ENCODE measurements around the gene FAM111B. TPM values are rescaled to one million over a fixed set of nuclear protein-coding genes. Genes with fewer than 3 reads are reported as not detected.

The FAM111B gene
- total RNA-seq, 4 donors from 2014 or later = 0.38 to 1.4 (median 1.1) TPM; not detected in 1

DNA sequence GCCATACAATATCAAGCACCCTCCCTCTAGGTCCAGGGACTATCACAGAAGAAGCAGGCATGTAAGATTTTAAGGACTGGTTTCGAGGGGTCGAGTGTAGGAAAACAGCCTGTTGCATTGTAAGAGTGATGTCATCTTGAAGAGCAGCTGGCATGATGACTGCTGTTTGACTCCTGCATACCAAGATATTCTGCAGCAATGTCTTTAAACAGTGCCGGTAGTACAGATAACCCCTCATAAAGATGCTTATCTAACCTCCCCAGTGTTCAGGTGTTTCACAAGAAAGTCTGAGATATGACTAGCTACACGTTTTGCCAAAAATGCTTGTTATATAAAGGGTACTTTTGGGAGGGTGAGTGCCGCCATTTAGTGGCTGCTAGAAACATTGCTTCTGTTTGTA is 47.6 kb downstream of the FAM111B start:
- TF ChIP-seq, protein P1, sequence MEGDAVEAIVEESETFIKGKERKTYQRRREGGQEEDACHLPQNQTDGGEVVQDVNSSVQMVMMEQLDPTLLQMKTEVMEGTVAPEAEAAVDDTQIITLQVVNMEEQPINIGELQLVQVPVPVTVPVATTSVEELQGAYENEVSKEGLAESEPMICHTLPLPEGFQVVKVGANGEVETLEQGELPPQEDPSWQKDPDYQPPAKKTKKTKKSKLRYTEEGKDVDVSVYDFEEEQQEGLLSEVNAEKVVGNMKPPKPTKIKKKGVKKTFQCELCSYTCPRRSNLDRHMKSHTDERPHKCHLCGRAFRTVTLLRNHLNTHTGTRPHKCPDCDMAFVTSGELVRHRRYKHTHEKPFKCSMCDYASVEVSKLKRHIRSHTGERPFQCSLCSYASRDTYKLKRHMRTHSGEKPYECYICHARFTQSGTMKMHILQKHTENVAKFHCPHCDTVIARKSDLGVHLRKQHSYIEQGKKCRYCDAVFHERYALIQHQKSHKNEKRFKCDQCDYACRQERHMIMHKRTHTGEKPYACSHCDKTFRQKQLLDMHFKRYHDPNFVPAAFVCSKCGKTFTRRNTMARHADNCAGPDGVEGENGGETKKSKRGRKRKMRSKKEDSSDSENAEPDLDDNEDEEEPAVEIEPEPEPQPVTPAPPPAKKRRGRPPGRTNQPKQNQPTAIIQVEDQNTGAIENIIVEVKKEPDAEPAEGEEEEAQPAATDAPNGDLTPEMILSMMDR (IDR thresholded peaks at IDR 0.05; ENCODE audit: low read depth) = no peak

DNA sequence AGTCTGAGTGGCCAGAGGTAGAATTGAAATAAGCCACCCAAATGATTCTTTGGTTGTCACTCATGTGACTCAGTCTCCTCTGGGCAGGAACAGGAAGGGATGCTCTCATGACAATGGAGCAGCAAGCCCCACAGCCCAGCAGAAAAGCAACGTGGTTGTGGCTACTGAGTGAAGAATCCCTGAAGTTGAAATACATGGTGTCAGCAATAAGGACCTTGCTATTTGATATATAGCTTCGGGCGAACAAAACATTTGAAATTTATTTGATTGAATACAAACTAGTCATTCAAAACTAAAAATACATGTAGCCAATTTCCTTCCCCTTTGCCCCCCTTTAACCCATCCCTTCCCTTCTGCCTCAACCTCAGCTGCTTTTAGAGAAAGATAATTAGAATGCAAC is 50.4 kb downstream of the FAM111B start:
- TF ChIP-seq, protein P1 (IDR thresholded peaks at IDR 0.05; ENCODE audit: low read depth) = no peak

DNA sequence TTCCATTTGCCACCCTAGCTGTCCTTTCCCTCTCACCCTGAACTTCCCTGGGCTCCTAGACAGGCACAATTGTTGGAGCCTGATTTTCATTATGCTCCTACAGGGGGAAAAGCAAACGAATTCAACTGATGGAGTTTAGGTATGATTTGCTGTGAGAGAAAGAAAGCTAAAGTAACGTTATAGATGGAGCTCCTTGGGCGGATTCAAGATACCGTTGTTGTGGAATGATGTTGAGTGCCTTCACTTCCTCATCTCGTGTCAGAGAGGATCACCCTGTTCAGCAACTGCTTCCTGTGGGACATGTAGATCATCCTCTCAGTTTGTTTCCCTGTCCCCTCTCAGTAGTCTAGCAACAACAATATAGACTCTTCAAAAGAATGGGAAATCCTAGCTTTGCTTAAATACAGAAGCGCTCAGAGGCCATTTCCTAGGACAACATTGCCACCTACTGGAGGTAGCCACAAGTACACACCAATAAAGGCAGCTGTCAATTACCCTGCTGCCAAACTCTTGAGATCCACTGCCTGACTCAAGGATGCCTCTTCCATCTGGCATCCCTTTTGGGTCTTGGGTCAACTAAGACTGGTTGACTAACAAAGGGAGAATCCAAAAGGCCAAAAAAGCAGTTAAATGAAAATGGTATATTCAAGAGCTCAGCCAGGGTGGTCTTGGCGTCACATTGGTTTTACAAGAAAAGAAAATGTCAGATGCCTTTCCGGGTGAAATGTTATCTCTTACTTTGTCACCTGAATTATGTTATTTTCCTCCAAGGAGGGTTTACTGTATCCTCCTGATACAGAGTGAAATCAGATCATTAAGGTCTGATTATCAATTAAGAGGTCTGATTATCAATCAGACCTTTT is 51.4 kb downstream of the FAM111B start:
- TF ChIP-seq, protein P1 (IDR thresholded peaks at IDR 0.05; ENCODE audit: low read depth) = no peak

DNA sequence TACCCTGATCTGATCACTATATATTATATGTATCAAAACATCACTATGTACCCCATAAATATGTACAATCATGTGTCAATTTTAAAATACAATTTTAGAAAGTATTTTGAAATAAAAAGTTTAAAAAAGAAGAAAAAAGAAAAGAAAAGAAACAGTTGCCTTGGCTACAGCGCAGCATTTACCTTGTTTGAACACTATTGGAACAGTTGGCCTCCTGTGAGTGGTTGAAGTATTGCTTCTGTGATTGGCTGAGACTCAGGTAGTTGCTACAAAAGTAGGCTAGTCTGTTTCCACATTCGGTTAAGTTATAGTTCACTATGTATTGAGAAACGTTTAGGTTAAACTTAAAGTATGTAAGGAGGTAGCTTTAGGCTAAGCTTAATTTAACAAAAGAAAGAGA is 57.0 kb downstream of the FAM111B start:
- TF ChIP-seq, protein P1 (IDR thresholded peaks at IDR 0.05; ENCODE audit: low read depth) = no peak

DNA sequence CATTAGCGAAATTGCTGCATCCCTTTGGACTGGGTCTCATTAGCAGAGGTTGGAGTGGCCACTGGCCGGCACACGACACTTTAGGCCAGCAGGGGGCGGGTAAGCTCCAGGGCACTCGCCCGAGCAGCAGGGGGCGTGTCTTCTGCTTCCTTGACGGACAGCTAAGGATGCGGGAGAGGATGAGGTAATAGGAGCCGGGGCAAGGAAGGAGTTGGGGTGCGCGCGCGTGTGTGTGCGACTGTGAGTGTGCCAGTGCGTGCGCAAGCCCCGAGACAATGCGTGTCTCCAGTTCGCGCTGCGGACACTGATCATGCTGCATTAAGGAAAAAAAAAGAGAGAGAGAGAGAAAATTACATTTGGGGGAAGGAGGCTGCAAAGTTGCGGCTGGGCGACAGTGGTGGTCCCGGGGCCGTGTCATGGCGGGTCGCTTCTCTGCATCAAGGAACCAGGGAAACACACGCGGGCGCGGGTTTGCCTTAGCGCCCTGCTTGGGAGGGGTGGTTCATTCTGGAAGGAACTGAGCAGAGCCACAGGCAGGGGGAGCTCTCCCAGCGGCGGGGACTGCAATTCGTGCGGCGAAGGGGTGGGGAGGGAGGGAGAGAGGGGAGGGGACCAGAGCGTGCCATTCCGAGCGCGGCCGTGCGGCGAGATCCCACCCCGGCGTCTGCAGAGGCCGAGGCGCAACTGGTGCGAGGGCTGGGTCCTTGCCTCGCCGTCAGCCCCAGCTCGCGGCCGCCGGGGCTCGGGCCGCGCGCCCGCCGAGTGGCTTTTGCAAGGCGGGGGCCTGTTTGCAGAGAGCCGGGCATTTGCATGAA is 64.7 kb downstream of the FAM111B start, which contains the start of gene DTX4:
DTX4 (plus strand) TSS at position 625 of the 815 bp plus-strand sequence. CDS start 464 bp downstream, outside the sequence.
- TF ChIP-seq, protein P1 (IDR thresholded peaks at IDR 0.05; ENCODE audit: low read depth) = no peak

DNA sequence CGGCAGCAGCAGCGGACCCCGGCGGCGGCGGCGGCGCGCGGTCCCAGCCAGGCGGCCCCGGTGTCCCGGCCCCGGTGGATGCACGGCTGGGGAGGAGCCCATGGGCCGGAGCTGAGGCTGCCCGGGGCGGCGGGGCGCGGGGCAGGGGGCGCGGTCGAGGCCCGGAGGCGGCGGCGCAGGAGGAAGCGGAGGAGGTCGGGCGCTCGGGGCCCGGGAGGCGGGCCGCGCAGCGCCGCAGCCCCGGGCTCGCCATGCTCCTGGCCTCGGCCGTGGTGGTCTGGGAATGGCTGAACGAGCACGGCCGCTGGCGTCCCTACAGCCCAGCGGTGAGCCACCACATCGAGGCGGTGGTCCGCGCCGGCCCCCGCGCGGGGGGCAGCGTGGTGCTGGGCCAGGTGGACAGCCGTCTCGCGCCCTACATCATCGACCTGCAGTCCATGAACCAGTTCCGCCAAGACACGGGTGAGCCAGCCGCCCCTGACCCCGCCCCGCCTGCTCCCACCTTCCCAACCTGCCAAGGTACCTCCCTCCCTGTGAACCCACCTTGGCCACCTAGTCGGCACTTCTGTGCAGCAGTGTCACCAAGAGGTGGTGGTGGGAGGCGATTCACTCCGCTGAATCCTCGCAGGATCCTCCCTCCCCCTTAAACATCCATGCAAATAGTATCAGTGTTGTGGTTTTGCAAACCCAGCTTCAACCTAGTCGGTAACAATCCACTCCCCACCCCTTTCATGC is 65.5 kb downstream of the FAM111B start:
- TF ChIP-seq, protein P1 (IDR thresholded peaks at IDR 0.05; ENCODE audit: low read depth) = no peak

Measured in subcutaneous adipose tissue (tissue), 4 donors.